ENCODE data around the gene RFX3. TPM values are rescaled to one million over a fixed set of nuclear protein-coding genes. Genes with fewer than 3 reads are reported as not detected.

RFX3 gene
- total RNA-seq, 1 donor from 2014 or later, result 39.1 TPM

GRCh38 chr9:3480353-3480655 is 45.5 kb downstream of the RFX3 start:
- Mint-ChIP-seq H3K36me3 (ENCODE audit: low read depth) (peaks cover 32% of the 10 kb centered on the region), H3K4me1 (peaks cover 53% of the 10 kb centered on the region), H3K9me3 (peaks cover 9% of the 10 kb centered on the region), H3K27me3 (no peaks in the 10 kb centered on the region), H3K4me3 (peak overlapping the region; percentile 38), H3K27ac (peak overlapping the region; percentile 94)
- intact Hi-C loops (cut with micrococcal nuclease), result no loop called here
- ChIA-PET CTCF (interaction anchor here (0.8 to 1.4 kb wide), 3 partner anchors 13 to 47 kb away, joined by 3 to 7 read pairs (median 3); no protein-coding TSS in a partner anchor), POLR2A (interaction anchor here (0.7 to 12.9 kb wide), 4 partner anchors 15 to 655 kb away, joined by 3 to 309 read pairs (median 12); partner anchors contain the start of gene RFX3)
- no peak for ATAC-seq (ENCODE audit: low read depth)
- no peak for DNase-seq
- TF ChIP-seq CTCF (IDR thresholded peaks at IDR 0.05), result no peak

- peak overlapping the region; percentile 38 for H3K4me3 Mint-ChIP-seq
- peak; percentile 63 for ATAC-seq (ENCODE audit: low read depth)
- peaks cover 32% of the 10 kb centered on the region for H3K36me3 Mint-ChIP-seq (ENCODE audit: low read depth)
- POLR2A ChIA-PET, result interaction anchor here (0.7 to 12.9 kb wide), 3 partner anchors 28 to 654 kb away, joined by 3 to 309 read pairs (median 21); partner anchors contain the start of gene RFX3
- peaks cover 58% of the 10 kb centered on the region for H3K4me1 Mint-ChIP-seq
- H3K27me3 Mint-ChIP-seq, result no peaks in the 10 kb centered on the region
- no peak for TF ChIP-seq CTCF (IDR thresholded peaks at IDR 0.05)
- DNase-seq, result no peak
- CTCF ChIA-PET, result interaction anchor here (0.8 to 1.4 kb wide), 3 partner anchors 12 to 47 kb away, joined by 3 to 7 read pairs (median 3); no protein-coding TSS in a partner anchor
- H3K27ac Mint-ChIP-seq, result peak overlapping the region; percentile 94
- H3K9me3 Mint-ChIP-seq, result peaks cover 11% of the 10 kb centered on the region
- intact Hi-C loops (cut with micrococcal nuclease), result loop anchor here (1.0 to 5.0 kb wide), 3 partner anchors 29 to 82 kb away; partner anchors contain the start of gene RFX3
These were observed 46.1 kb downstream of the RFX3 start for GRCh38 chr9:3479514-3480352.

GRCh38 chr9:3478549-3478953 is 47.2 kb downstream of the RFX3 start:
- Mint-ChIP-seq H3K9me3 (peaks cover 11% of the 10 kb centered on the region), H3K4me1 (peaks cover 68% of the 10 kb centered on the region), H3K27me3 (no peaks in the 10 kb centered on the region), H3K4me3 (peak overlapping the region; percentile 55), H3K36me3 (ENCODE audit: low read depth) (peaks cover 22% of the 10 kb centered on the region), H3K27ac (peak overlapping the region; percentile 94)
- DNase-seq, result no peak
- intact Hi-C loops (cut with micrococcal nuclease), result loop anchor here (5.0 kb wide), 1 partner anchor 81 kb away; no protein-coding TSS in a partner anchor
- CTCF ChIA-PET, result interaction anchor here (0.6 kb wide), 1 partner anchor 37 kb away, joined by 3 read pairs; no protein-coding TSS in a partner anchor
- peak; percentile 65 for ATAC-seq (ENCODE audit: low read depth)
- POLR2A ChIA-PET, result interaction anchor here (0.6 to 12.9 kb wide), 6 partner anchors 10 to 996 kb away, joined by 3 to 309 read pairs (median 6); partner anchors contain the start of gene RFX3
- no peak for TF ChIP-seq CTCF (IDR thresholded peaks at IDR 0.05)

GRCh38 chr9:3477236-3477834 is 48.5 kb downstream of the RFX3 start:
- Mint-ChIP-seq H3K9me3 (peaks cover 11% of the 10 kb centered on the region), H3K36me3 (ENCODE audit: low read depth) (peaks cover 17% of the 10 kb centered on the region), H3K27me3 (no peaks in the 10 kb centered on the region), H3K27ac (peak overlapping the region; percentile 94), H3K4me1 (peaks cover 75% of the 10 kb centered on the region), H3K4me3 (peak overlapping the region; percentile 39)
- POLR2A ChIA-PET, result interaction anchor here (0.7 to 12.9 kb wide), 3 partner anchors 16 to 49 kb away, joined by 5 to 309 read pairs (median 21); partner anchors contain the start of gene RFX3
- DNase-seq, result no peak
- CTCF ChIA-PET, result no interaction called here
- ATAC-seq (ENCODE audit: low read depth), result no peak
- intact Hi-C loops (cut with micrococcal nuclease), result loop anchor here (5.0 kb wide), 1 partner anchor 80 kb away; no protein-coding TSS in a partner anchor
- no peak for TF ChIP-seq CTCF (IDR thresholded peaks at IDR 0.05)

Data from activated B cell treated with CpG ODN at 0.5 μM for 24 hours (primary cell).